ENCODE measurements around the gene RPL35A. TPM values are rescaled to one million over a fixed set of nuclear protein-coding genes. Genes with fewer than 3 reads are reported as not detected.

The RPL35A gene
- total and polyA plus RNA-seq, 2 donors (not counting 1 experiment from before 2014, with no cell fraction given) = 1,228 to 1,242 TPM

GRCh38 chr3:197975311-197975710 lies 25.3 kb downstream of the RPL35A start:
- ChIA-PET POLR2A (no interaction called here), CTCF (no interaction called here)
- no peak for DNase-seq
- H2AFZ ChIP-seq (ENCODE audit: insufficient read depth, low read depth, low read length, poor library complexity, severe bottlenecking) = no peak overlapping the region
- no peak overlapping the region for H3K4me3 ChIP-seq (ENCODE audit: control extremely low read depth in 1 of 5, extremely low read depth in 1 of 5, insufficient read depth in 1 of 5, low read depth in 2 of 5, low read length in 4 of 5)
- WGBS (ENCODE audit: insufficient coverage) = no CpG with 5 or more reads among the region's 8 CpGs
- H3K4me2 ChIP-seq (replicated peaks; ENCODE audit: low read depth, low read length, poor library complexity, severe bottlenecking) = no peak overlapping the region
- no peaks in the 10 kb centered on the region for H4K20me1 ChIP-seq (ENCODE audit: control insufficient read depth, insufficient read depth, low read length, poor library complexity, severe bottlenecking)
- H3K4me1 ChIP-seq (ENCODE audit: control insufficient read depth in 2 of 2, insufficient read depth in 2 of 2, low read length in 2 of 2) = no peaks in the 10 kb centered on the region
- TF ChIP-seq EZH2 (IDR thresholded peaks at IDR 0.05; ENCODE audit: borderline replicate concordance, insufficient read depth, low read depth, low read length, poor library complexity, severe bottlenecking) (no peak), CTCF (IDR thresholded peaks at IDR 0.05) (no peak)
- peaks cover 0 to 5% (median 3%) of the 10 kb centered on the region in 3 donors for H3K9me3 ChIP-seq (ENCODE audit: control extremely low read depth in 1 of 3, control insufficient read depth in 2 of 3, insufficient read depth in 1 of 3, low read length in 2 of 3)
- no peak overlapping the region for H3K27ac ChIP-seq (ENCODE audit: low read length in 2 of 2)
- Mint-ChIP-seq H3K4me3 (no peak overlapping the region), H3K27ac (no peak overlapping the region), H3K4me1 (no peaks in the 10 kb centered on the region), H3K27me3 (no peaks in the 10 kb centered on the region), H3K9me3 (ENCODE audit: insufficient read depth) (no peaks in the 10 kb centered on the region)
- H3K27me3 ChIP-seq (replicated peaks in 1 of 4; ENCODE audit: control extremely low read depth in 1 of 4, control insufficient read depth in 3 of 4, insufficient read depth in 4 of 4, low read length in 3 of 4) = no peaks in the 10 kb centered on the region
- intact Hi-C loops (cut with micrococcal nuclease) = no loop called here
- no peaks in the 10 kb centered on the region for H3K79me2 ChIP-seq (ENCODE audit: control insufficient read depth, insufficient read depth, low read length)
- H3K9ac ChIP-seq (ENCODE audit: low read length) = no peak overlapping the region
- H3K36me3 ChIP-seq (replicated peaks in 1 of 2; ENCODE audit: control extremely low read depth in 1 of 2, control insufficient read depth in 1 of 2, extremely low read depth in 1 of 2, insufficient read depth in 2 of 2, low read length in 1 of 2) = no peaks in the 10 kb centered on the region
- ATAC-seq (ENCODE audit: low read depth) = no peak

DNA sequence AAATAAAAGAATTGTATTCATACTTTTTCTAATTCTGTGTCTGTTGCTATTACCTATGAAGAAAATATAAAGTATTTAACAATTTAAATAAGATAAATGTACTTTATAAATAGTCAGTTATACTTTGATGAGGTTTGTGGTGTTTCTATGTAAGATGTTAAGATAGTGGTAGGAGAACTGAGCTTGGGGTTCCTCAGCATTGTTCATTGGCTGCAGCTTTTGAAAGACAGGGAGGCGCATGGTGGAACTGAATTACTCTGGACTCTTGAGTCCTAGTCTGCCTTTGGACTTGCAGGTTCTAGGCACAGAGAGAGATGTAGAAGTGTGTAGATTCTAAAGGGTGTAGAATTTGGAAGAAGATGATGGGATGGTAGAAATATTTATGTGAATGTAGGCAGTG lies 33.1 kb downstream of the RPL35A start:
- Histone ChIP-seq H3K36me3 (replicated peaks in 1 of 2; ENCODE audit: control extremely low read depth in 1 of 2, control insufficient read depth in 1 of 2, extremely low read depth in 1 of 2, insufficient read depth in 2 of 2, low read length in 1 of 2) (no peaks in the 10 kb centered on the region), H3K9me3 (ENCODE audit: control extremely low read depth in 1 of 3, control insufficient read depth in 2 of 3, insufficient read depth in 1 of 3, low read length in 2 of 3) (no peaks in the 10 kb centered on the region), H3K27ac (ENCODE audit: low read length in 2 of 2) (no peak overlapping the region), H3K79me2 (ENCODE audit: control insufficient read depth, insufficient read depth, low read length) (no peaks in the 10 kb centered on the region), H3K4me1 (ENCODE audit: control insufficient read depth in 2 of 2, insufficient read depth in 2 of 2, low read length in 2 of 2) (peaks cover 2 to 5% of the 10 kb centered on the region in 2 donors), H3K4me3 (ENCODE audit: control extremely low read depth in 1 of 5, extremely low read depth in 1 of 5, insufficient read depth in 1 of 5, low read depth in 2 of 5, low read length in 4 of 5) (no peak overlapping the region), H4K20me1 (ENCODE audit: control insufficient read depth, insufficient read depth, low read length, poor library complexity, severe bottlenecking) (no peaks in the 10 kb centered on the region), H2AFZ (ENCODE audit: insufficient read depth, low read depth, low read length, poor library complexity, severe bottlenecking) (no peak overlapping the region), H3K4me2 (replicated peaks; ENCODE audit: low read depth, low read length, poor library complexity, severe bottlenecking) (no peak overlapping the region), H3K9ac (ENCODE audit: low read length) (no peak overlapping the region), H3K27me3 (replicated peaks in 1 of 4; ENCODE audit: control extremely low read depth in 1 of 4, control insufficient read depth in 3 of 4, insufficient read depth in 4 of 4, low read length in 3 of 4) (no peaks in the 10 kb centered on the region)
- ChIA-PET CTCF (no interaction called here), POLR2A (no interaction called here)
- ATAC-seq (ENCODE audit: low read depth) = no peak
- no peak overlapping the region for H3K27ac Mint-ChIP-seq
- no peaks in the 10 kb centered on the region for H3K9me3 Mint-ChIP-seq (ENCODE audit: insufficient read depth)
- H3K4me1 Mint-ChIP-seq = peaks cover 2% of the 10 kb centered on the region
- no peaks in the 10 kb centered on the region for H3K27me3 Mint-ChIP-seq
- DNase-seq = no peak
- TF ChIP-seq CTCF (IDR thresholded peaks at IDR 0.05) = no peak
- TF ChIP-seq EZH2 (IDR thresholded peaks at IDR 0.05; ENCODE audit: borderline replicate concordance, insufficient read depth, low read depth, low read length, poor library complexity, severe bottlenecking) = no peak
- intact Hi-C loops (cut with micrococcal nuclease) = no loop called here
- WGBS (ENCODE audit: insufficient coverage) = 100% methylated on average over 1 of the region's 1 CpG
- no peak overlapping the region for H3K4me3 Mint-ChIP-seq

All from B cell (primary cell).